ENCODE measurements around the gene SLC16A3.

- TF ChIP-seq YY1 (IDR thresholded peaks at IDR 0.05; ENCODE audit: insufficient read depth, insufficient read length) (no peak), ZNF274 (IDR thresholded peaks at IDR 0.05; ENCODE audit: low read depth, low read length) (no peak)
Observed at GRCh38 chr17:82226146-82226808, 2.6 kb upstream of the SLC16A3 start.
